H1 (cell line): ENCODE measurements around the gene KCND3. TPM values are rescaled to one million over a fixed set of nuclear protein-coding genes. Genes with fewer than 3 reads are reported as not detected.

Experiments used
- CTCF ChIA-PET: fragments of 300-600 bp; sonication (Branson Sonifier 250); formaldehyde crosslinking; loops from one replicate; lab custom pipeline; 2021; ENCODE audit not compliant: partially characterized antibody; lab: Charles Lee
- POLR2A ChIA-PET: fragments of 300-600 bp; sonication (Branson Sonifier 250); formaldehyde crosslinking; loops from one replicate; lab custom pipeline; 2021; ENCODE audit warnings: inconsistent platforms; ENCODE audit not compliant: partially characterized antibody; lab: Charles Lee
- DNase-seq, 2 experiments: peaks; one replicate each; pipeline versions ENCODE4 v3.0.0 to v3.0.0-alpha.2; 2010 to 2022; ENCODE audit warnings: low spot score in 2 of 2, low read depth in 1 of 2, mixed read lengths in 1 of 2
- FAIRE-seq: peaks from 2 replicates; lab custom pipeline; 2011; peaks lifted over from hg19 to GRCh38; lab: Jason Lieb, UNC
- H2AFZ ChIP-seq: 2 replicates; pipeline ENCODE4 v1.8.1; 2012; ENCODE audit warnings: low read length, inconsistent platforms
- H2AK5ac ChIP-seq: 2 replicates; pipeline ENCODE4 v1.6.1; 2013; ENCODE audit warnings: low read depth, low read length
- H2BK120ac ChIP-seq: replicated peaks from 2 replicates; pipeline ENCODE3; 2013; ENCODE audit warnings: low read depth, low read length, inconsistent platforms
- H2BK12ac ChIP-seq: 2 replicates; pipeline ENCODE4 v1.6.1; 2013; ENCODE audit warnings: low read depth, low read length
- H2BK15ac ChIP-seq: 2 replicates; pipeline ENCODE4 v1.6.1; 2013; ENCODE audit warnings: low read length
- H2BK20ac ChIP-seq: 2 replicates; pipeline ENCODE4 v1.6.1; 2013; ENCODE audit warnings: low read length
- H2BK5ac ChIP-seq: 2 replicates; pipeline ENCODE4 v1.6.1; 2013; ENCODE audit warnings: low read depth, low read length
- H3K14ac ChIP-seq: 2 replicates; pipeline ENCODE4 v1.6.1; 2013; ENCODE audit warnings: inconsistent platforms; ENCODE audit not compliant: insufficient read length
- H3K18ac ChIP-seq: 2 replicates; pipeline ENCODE4 v1.6.1; 2013; ENCODE audit warnings: low read length; ENCODE audit errors: extremely low read depth
- H3K23ac ChIP-seq: 2 replicates; pipeline ENCODE4 v1.6.1; 2013; ENCODE audit warnings: inconsistent platforms; ENCODE audit not compliant: insufficient read length
- H3K23me2 ChIP-seq: 2 replicates; pipeline ENCODE4 v1.6.1; 2013; ENCODE audit warnings: low read depth, low read length
- H3K27ac ChIP-seq: 2 replicates; pipeline ENCODE4 v1.6.1; 2011; ENCODE audit warnings: low read depth, low read length, inconsistent platforms
- H3K27me3 ChIP-seq, 4 experiments: replicated peaks in 1 of 4; 1 replicate in 1 of 4; 2 replicates in 3 of 4; pipeline versions ENCODE4 v1.6.1 to v1.8.1; 2011 to 2013; ENCODE audit warnings: low read length in 3 of 4, mild to moderate bottlenecking in 3 of 4, inconsistent platforms in 2 of 4, mixed read lengths in 2 of 4, moderate library complexity in 1 of 4; ENCODE audit not compliant: control insufficient read depth in 3 of 4, insufficient read depth in 3 of 4; ENCODE audit errors: extremely low read depth in 1 of 4
- H3K36me3 ChIP-seq, 4 experiments: 2 replicates each; pipeline versions ENCODE4 v1.6.1 to v1.8.1; 2011 to 2013; ENCODE audit warnings: mild to moderate bottlenecking in 4 of 4, low read length in 3 of 4, moderate library complexity in 2 of 4, control low read depth in 1 of 4, inconsistent platforms in 1 of 4; ENCODE audit not compliant: insufficient read depth in 4 of 4, control insufficient read depth in 2 of 4
- H3K4ac ChIP-seq: replicated peaks from 2 replicates; pipeline ENCODE3; 2013; ENCODE audit warnings: low read length, low read depth, mixed read lengths, inconsistent platforms; ENCODE audit not compliant: insufficient read length
- H3K4me1 ChIP-seq, 4 experiments: replicated peaks in 1 of 4; 1 replicate in 1 of 4; 2 replicates in 3 of 4; pipeline versions ENCODE4 v1.6.1 to v1.8.1; 2011 to 2013; ENCODE audit warnings: low read length in 3 of 4, inconsistent platforms in 2 of 4, mixed read lengths in 1 of 4; ENCODE audit not compliant: insufficient read depth in 4 of 4, control insufficient read depth in 3 of 4
- H3K4me2 ChIP-seq, 2 experiments: 2 replicates each; pipeline versions ENCODE4 v1.6.1 to v1.8.1; 2011 to 2013; ENCODE audit warnings: low read depth in 2 of 2, low read length in 2 of 2, control low read depth in 1 of 2, inconsistent platforms in 1 of 2, mild to moderate bottlenecking in 1 of 2; ENCODE audit not compliant: insufficient read depth in 1 of 2
- H3K4me3 ChIP-seq, 4 experiments: fragments of 200-600, 300-600 bp in 1 of 4; sonication (generic), shearing (Covaris generic), sonication (Bioruptor Twin) in 1 of 4; 2 replicates each; pipeline versions ENCODE4 v1.5.1 to v1.8.1; 2011 to 2016; ENCODE audit warnings: low read length in 4 of 4, low read depth in 3 of 4, control low read depth in 2 of 4, inconsistent platforms in 2 of 4, mild to moderate bottlenecking in 2 of 4, mixed read lengths in 1 of 4, moderate library complexity in 1 of 4; ENCODE audit not compliant: insufficient read depth in 2 of 4; ENCODE audit errors: extremely low read depth in 1 of 4
- H3K56ac ChIP-seq: replicated peaks from 2 replicates; pipeline ENCODE3; 2013; ENCODE audit warnings: low read depth, mild to moderate bottlenecking, mixed read lengths, low read length, inconsistent platforms; ENCODE audit not compliant: insufficient read length
- H3K79me1 ChIP-seq: 2 replicates; pipeline ENCODE4 v1.6.1; 2013; ENCODE audit warnings: low read depth, low read length, control low read depth
- H3K79me2 ChIP-seq, 2 experiments: 2 replicates each; pipeline versions ENCODE4 v1.6.1 to v1.8.1; 2012 to 2013; ENCODE audit warnings: low read length in 2 of 2, mild to moderate bottlenecking in 2 of 2, inconsistent platforms in 1 of 2; ENCODE audit not compliant: insufficient read depth in 2 of 2, control insufficient read depth in 1 of 2
- H3K9ac ChIP-seq, 4 experiments: replicated peaks in 1 of 4; 1 replicate in 1 of 4; 2 replicates in 3 of 4; pipeline versions ENCODE4 v1.6.1 to v1.8.1; 2011 to 2013; ENCODE audit warnings: low read depth in 3 of 4, low read length in 3 of 4, control low read depth in 2 of 4, mild to moderate bottlenecking in 2 of 4, moderate library complexity in 2 of 4, inconsistent platforms in 1 of 4; ENCODE audit errors: extremely low read depth in 1 of 4
- H3K9me3 ChIP-seq, 2 experiments: 2 replicates each; pipeline versions ENCODE4 v1.6.1 to v1.8.1; 2012 to 2013; ENCODE audit warnings: mild to moderate bottlenecking in 2 of 2, moderate library complexity in 2 of 2, control low read depth in 1 of 2, inconsistent platforms in 1 of 2, low read depth in 1 of 2, low read length in 1 of 2, mixed read lengths in 1 of 2; ENCODE audit not compliant: insufficient read depth in 2 of 2
- H4K20me1 ChIP-seq, 2 experiments: replicated peaks in 1 of 2; 2 replicates each; pipeline versions ENCODE3 to v1.8.1; 2011 to 2013; ENCODE audit warnings: inconsistent platforms in 2 of 2, low read length in 2 of 2, mild to moderate bottlenecking in 1 of 2; ENCODE audit not compliant: insufficient read depth in 2 of 2, control insufficient read depth in 1 of 2
- H4K5ac ChIP-seq: 2 replicates; pipeline ENCODE4 v1.6.1; 2013; ENCODE audit warnings: low read length, low read depth, mixed read lengths, inconsistent platforms; ENCODE audit not compliant: insufficient read length
- H4K8ac ChIP-seq: 2 replicates; pipeline ENCODE4 v1.8.0; 2013; ENCODE audit warnings: mild to moderate bottlenecking, moderate library complexity, low read length, inconsistent platforms; ENCODE audit not compliant: insufficient read depth; ENCODE audit errors: extremely low read depth
- H4K91ac ChIP-seq: replicated peaks from 2 replicates; pipeline ENCODE3; 2013; ENCODE audit warnings: low read length, mixed read lengths, inconsistent platforms; ENCODE audit not compliant: insufficient read length
- BRCA1 ChIP-seq: IDR thresholded peaks from 2 replicates; pipeline ENCODE4 v1.6.1; 2012; ENCODE audit warnings: low read depth, low read length, improper control_type of control experiment
- FOSL1 ChIP-seq: IDR thresholded peaks from 2 replicates; pipeline ENCODE4 v1.6.1; 2011; ENCODE audit warnings: mild to moderate bottlenecking, low read depth, low read length, moderate library complexity; ENCODE audit not compliant: insufficient read depth
- GABPA ChIP-seq: IDR thresholded peaks from 2 replicates; pipeline ENCODE4 v1.6.1; 2011; ENCODE audit warnings: mild to moderate bottlenecking, low read length, moderate library complexity, borderline replicate concordance; ENCODE audit not compliant: insufficient read depth
- GTF2F1 ChIP-seq: IDR thresholded peaks from 2 replicates; pipeline ENCODE4 v1.6.1; 2012; ENCODE audit warnings: low read depth, low read length, improper control_type of control experiment, borderline replicate concordance
- JUND ChIP-seq: IDR thresholded peaks from 2 replicates; pipeline ENCODE4 v1.6.1; 2011; ENCODE audit warnings: mild to moderate bottlenecking, improper control_type of control experiment, low read length
- KDM4A ChIP-seq: IDR thresholded peaks from one replicate; pipeline ENCODE4 v1.7.1; 2012; ENCODE audit warnings: low read depth, mild to moderate bottlenecking, moderate library complexity, low read length, inconsistent platforms; ENCODE audit not compliant: severe bottlenecking
- NANOG ChIP-seq: IDR thresholded peaks from 2 replicates; pipeline ENCODE4 v1.6.1; 2011; ENCODE audit warnings: low read length, low read depth, mild to moderate bottlenecking, inconsistent platforms; ENCODE audit not compliant: insufficient read depth, poor library complexity, severe bottlenecking
- PHF8 ChIP-seq: fragments of 200-600 bp; sonication (generic); conservative IDR thresholded peaks from 2 replicates; pipeline ENCODE4 v1.7.1; 2012; ENCODE audit warnings: low read depth, mild to moderate bottlenecking, inconsistent platforms, low read length, moderate library complexity
- RXRA ChIP-seq: IDR thresholded peaks from 2 replicates; pipeline ENCODE4 v1.6.1; 2011; ENCODE audit warnings: low read depth, mild to moderate bottlenecking, low read length, moderate library complexity; ENCODE audit not compliant: insufficient read depth
- SIN3A ChIP-seq, 2 experiments: IDR thresholded peaks in 1 of 2; conservative IDR thresholded peaks in 1 of 2; 2 replicates each; pipeline ENCODE4 v1.6.1; 2011 to 2012; ENCODE audit warnings: low read length in 2 of 2, improper control_type of control experiment in 1 of 2, low read depth in 1 of 2, mild to moderate bottlenecking in 1 of 2
- SIX5 ChIP-seq: IDR thresholded peaks from 2 replicates; pipeline ENCODE4 v1.6.1; 2011; ENCODE audit warnings: mild to moderate bottlenecking, low read depth, low read length
- SP2 ChIP-seq: IDR thresholded peaks from 2 replicates; pipeline ENCODE4 v1.6.1; 2012; ENCODE audit warnings: mild to moderate bottlenecking, low read length, inconsistent platforms
- TAF1 ChIP-seq: IDR thresholded peaks from 2 replicates; pipeline ENCODE4 v1.6.1; 2011; ENCODE audit warnings: mild to moderate bottlenecking, low read depth, low read length
- TAF7 ChIP-seq: optimal IDR thresholded peaks from 2 replicates; pipeline ENCODE3; 2011; ENCODE audit warnings: low read depth, mild to moderate bottlenecking, inconsistent platforms, low read length, moderate library complexity, borderline replicate concordance
- WGBS, 2 experiments: shearing (Covaris generic) in 1 of 2; methylation state at CpG; one replicate each; pipeline versions ENCODE4 v1.1.6 to v1.1.7; 2013 to 2015; ENCODE audit warnings: low lambda C conversion rate in 2 of 2, mixed read lengths in 2 of 2, inconsistent platforms in 1 of 2, low coverage in 1 of 2, missing lambda C conversion rate in 1 of 2; ENCODE audit not compliant: insufficient replicate concordance in 2 of 2, insufficient coverage in 1 of 2, insufficient read length in 1 of 2; ENCODE audit errors: extremely low coverage in 1 of 2, missing lambda C conversion rate in 1 of 2; 5-methylcytosine and 5-hydroxymethylcytosine counted together
- polyA plus RNA-seq, 7 experiments: library from polyadenylated mRNA; depleted of rRNA in 3 of 7; stranded (reverse) in 5 of 7; unstranded in 2 of 7; fragments of >200 nt in 5 of 7; fragments of 200-250 nt in 2 of 7; gene quantifications; 1 replicate in 5 of 7; 2 replicates in 1 of 7; 4 replicates in 1 of 7; pipeline versions ENCODE4 v1.2.1 to v1.2.3, GENCODE V29; 2011 to 2013; ENCODE audit warnings: missing spikeins in 2 of 7, mixed read lengths in 2 of 7
- total RNA-seq: library from RNA; stranded (reverse); fragmentation: NEBNext Ultra II Directional; extraction: Animal tissue kit (Norgen Biotek cat#: 25700); gene quantifications from 2 replicates; pipeline ENCODE4 v1.2.1, GENCODE V29; 2021

Gene KCND3
- total and polyA plus RNA-seq, 2 of the 8 experiments (the other 6 are each of a cell fraction or from before 2014, with no cell fraction given): 0.14 to 0.48 TPM

- CTCF ChIA-PET: no interaction called here
- no peak overlapping the region for H3K4me2 ChIP-seq
- no peak overlapping the region; the same call in 1 of the 2 replicates for H4K8ac ChIP-seq
- H4K91ac ChIP-seq: no peak overlapping the region
- no peak overlapping the region for H4K5ac ChIP-seq
- no peaks in the 10 kb centered on the region for H3K23me2 ChIP-seq
- H3K9ac ChIP-seq: no peak overlapping the region
- no peak overlapping the region for H3K23ac ChIP-seq
- H3K18ac ChIP-seq: no peak overlapping the region
- no peaks in the 10 kb centered on the region for H3K79me1 ChIP-seq
- no peak overlapping the region for H2BK20ac ChIP-seq
- peaks cover 0 to 7% (median 2%) of the 10 kb centered on the region in 4 experiments; a peak in 3 of 7 replicates for H3K27me3 ChIP-seq
- peaks cover 0 to 2% (median 0%) of the 10 kb centered on the region in 4 experiments; a peak in 1 of 7 replicates for H3K4me1 ChIP-seq
- H2BK5ac ChIP-seq: no peak overlapping the region
- H2BK120ac ChIP-seq: no peak overlapping the region
- no peak overlapping the region for H2AK5ac ChIP-seq
- no peak overlapping the region for H3K4ac ChIP-seq
- POLR2A ChIA-PET: no interaction called here
- DNase-seq (no peak), FAIRE-seq (no peak)
- H3K56ac ChIP-seq: no peak overlapping the region
- TF ChIP-seq FOSL1 (no peak), NANOG (no peak), TAF7 (no peak), SP2 (no peak), RXRA (no peak), SIN3A (conservative IDR thresholded peaks at IDR 0.05 in 1 of 2, IDR thresholded peaks at IDR 0.05 in 1 of 2; ENCODE audit: low read depth in 1 of 2, low read length in 2 of 2) (no peak), GABPA (no peak), GTF2F1 (no peak), BRCA1 (no peak), JUND (no peak), PHF8 (no peak), KDM4A (no peak), TAF1 (no peak), SIX5 (no peak)
- H2BK12ac ChIP-seq: no peak overlapping the region
- H3K36me3 ChIP-seq: no peaks in the 10 kb centered on the region
- H3K27ac ChIP-seq: no peak overlapping the region
- H3K4me3 ChIP-seq: no peak overlapping the region
- peaks cover 5 to 7% of the 10 kb centered on the region in 2 experiments; a peak in 1 of 4 replicates for H3K9me3 ChIP-seq
- H2AFZ ChIP-seq: no peak overlapping the region
- no peak overlapping the region for H2BK15ac ChIP-seq
- 97% methylated on average over 36 of the region's 37 CpGs; no CpG with 5 or more reads in 1 of the 2 experiments for WGBS, 2 experiments
- no peaks in the 10 kb centered on the region for H4K20me1 ChIP-seq
- H3K14ac ChIP-seq: no peak overlapping the region
- H3K79me2 ChIP-seq: no peaks in the 10 kb centered on the region
These were observed 7.6 kb downstream of the KCND3 start for GRCh38 chr1:111981871-111982270.
